KOPT-K1 (cell line): ENCODE results near the gene ASCC2.
"Not testable (repeated sequence)": the region's sequence is repeated elsewhere in the genome, so short reads cannot be mapped to it uniquely, and the experiment has no call there.

ENCODE experiments used
- H3K27ac ChIP-seq: fragments of 200-600 bp; sonication (generic); 2 replicates; pipeline ENCODE4 v1.5.1; 2016; ENCODE audit warnings: antibody characterized with exemption, mild to moderate bottlenecking, low read depth, low read length; ENCODE audit not compliant: poor library complexity, severe bottlenecking
- H3K36me3 ChIP-seq: fragments of 200-600 bp; sonication (generic); 2 replicates; pipeline ENCODE4 v1.5.1; 2017; ENCODE audit warnings: antibody characterized with exemption, mild to moderate bottlenecking, low read length, moderate library complexity; ENCODE audit not compliant: insufficient read depth
- H3K9me3 ChIP-seq: fragments of 200-600 bp; sonication (generic); 2 replicates; pipeline ENCODE4 v1.5.1; 2017; ENCODE audit warnings: antibody characterized with exemption, low read length, mild to moderate bottlenecking; ENCODE audit not compliant: insufficient read depth, poor library complexity, severe bottlenecking

Gene ASCC2

GRCh38 chr22:29836791-29837370 lies 1.2 kb downstream of the ASCC2 start:
- Histone ChIP-seq H3K36me3 (peaks cover 37% of the 10 kb centered on the region), H3K27ac (peak overlapping the region; percentile 62)
- H3K9me3 ChIP-seq: not testable (repeated sequence)

DNA sequence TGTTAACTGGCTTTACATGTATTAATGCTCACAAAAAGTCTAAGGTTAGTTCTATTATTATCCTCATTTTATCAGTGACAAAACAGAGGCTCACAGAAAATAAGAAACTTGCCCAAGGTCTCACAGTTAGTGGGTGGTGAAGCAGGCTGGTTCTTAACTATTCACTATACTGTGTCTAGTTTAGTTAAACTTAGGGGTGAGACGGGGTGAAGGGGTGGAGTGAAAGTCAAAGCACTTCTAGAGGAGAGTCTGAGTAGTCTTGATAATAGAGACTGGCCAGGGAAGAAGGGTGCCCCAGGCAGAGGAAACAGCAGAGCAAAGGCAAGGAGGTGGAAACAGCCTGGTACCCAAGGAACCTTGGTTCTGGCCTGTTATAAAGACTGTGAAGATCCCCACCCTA lies 4.0 kb downstream of the ASCC2 start:
- peaks cover 65% of the 10 kb centered on the region for H3K36me3 ChIP-seq
- no peaks in the 10 kb centered on the region for H3K9me3 ChIP-seq
- no peak overlapping the region for H3K27ac ChIP-seq

- Histone ChIP-seq H3K9me3 (no peaks in the 10 kb centered on the region), H3K27ac (no peak overlapping the region), H3K36me3 (peaks cover 71% of the 10 kb centered on the region)
Measured at GRCh38 chr22:29833392-29833965, 4.6 kb downstream of the ASCC2 start.

DNA sequence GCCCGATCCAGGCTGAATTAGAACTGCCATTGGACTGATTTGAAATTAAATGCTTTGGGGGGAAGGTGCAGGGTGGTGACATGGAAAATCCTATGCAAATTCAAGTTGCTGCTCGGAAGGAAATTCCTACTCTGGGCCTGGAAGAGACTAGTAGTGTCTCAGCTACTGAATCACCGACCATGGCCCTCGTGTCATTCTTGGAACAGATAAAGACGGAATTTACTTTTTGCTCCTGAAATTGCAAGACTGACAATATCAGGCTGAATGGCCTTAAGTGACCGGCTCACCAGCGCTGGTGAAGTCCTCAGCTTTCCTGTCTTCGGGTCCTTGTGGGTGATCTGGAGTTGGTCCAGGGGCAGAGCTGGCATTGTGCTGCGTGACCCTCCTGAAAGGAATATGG lies 6.1 kb downstream of the ASCC2 start:
- H3K27ac ChIP-seq: no peak overlapping the region
- H3K9me3 ChIP-seq: no peaks in the 10 kb centered on the region
- H3K36me3 ChIP-seq: peaks cover 86% of the 10 kb centered on the region

GRCh38 chr22:29831186-29831921 lies 6.7 kb downstream of the ASCC2 start:
- H3K9me3 ChIP-seq: no peaks in the 10 kb centered on the region
- H3K27ac ChIP-seq: no peak overlapping the region
- H3K36me3 ChIP-seq: peaks cover 87% of the 10 kb centered on the region

DNA sequence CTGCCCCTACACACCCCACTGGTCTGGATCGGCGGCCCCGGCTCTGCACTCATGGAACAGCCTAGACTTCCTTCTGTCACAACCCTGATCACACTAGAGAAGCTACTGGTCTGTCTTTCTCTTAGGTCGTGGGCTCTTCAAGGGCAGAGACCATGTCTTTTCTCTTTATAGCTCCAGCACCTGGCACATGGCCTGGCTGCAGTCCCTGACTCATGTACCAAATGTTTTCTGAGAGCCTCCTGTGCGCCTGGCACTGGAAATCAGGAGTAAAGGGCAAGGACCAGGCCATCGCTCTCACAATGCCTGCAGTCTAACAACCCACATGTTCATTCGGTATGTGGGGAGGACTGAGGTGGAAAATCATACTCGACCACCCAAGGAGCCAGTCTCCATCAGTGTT lies 7.5 kb downstream of the ASCC2 start:
- Histone ChIP-seq H3K27ac (no peak overlapping the region), H3K9me3 (no peaks in the 10 kb centered on the region), H3K36me3 (peaks cover 87% of the 10 kb centered on the region)

GRCh38 chr22:29827726-29828125 lies 10.3 kb downstream of the ASCC2 start:
- peaks cover 95% of the 10 kb centered on the region for H3K36me3 ChIP-seq
- H3K27ac ChIP-seq, H3K9me3 ChIP-seq: not testable (repeated sequence)

DNA sequence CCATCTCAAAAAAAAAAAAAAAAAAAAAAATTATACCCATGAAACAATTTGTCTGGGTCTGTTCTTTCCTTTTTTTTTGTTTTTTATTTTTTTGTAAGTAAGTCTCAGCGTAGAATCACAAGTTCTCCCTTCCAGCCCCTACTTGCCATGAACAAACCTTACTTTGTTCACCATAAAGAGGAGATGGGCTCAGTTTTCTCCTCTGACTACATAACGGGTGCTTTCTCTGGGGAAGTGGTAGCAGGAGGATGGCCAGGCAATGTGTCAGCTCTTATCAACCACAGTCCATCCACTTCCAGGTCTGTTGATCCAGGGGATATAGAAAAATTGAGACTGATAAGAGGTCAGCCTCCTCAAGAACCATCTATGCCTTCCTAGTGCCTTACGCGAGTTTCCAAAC lies 11.0 kb downstream of the ASCC2 start:
- Histone ChIP-seq H3K9me3 (no peaks in the 10 kb centered on the region), H3K36me3 (peaks cover 95% of the 10 kb centered on the region), H3K27ac (no peak overlapping the region)

DNA sequence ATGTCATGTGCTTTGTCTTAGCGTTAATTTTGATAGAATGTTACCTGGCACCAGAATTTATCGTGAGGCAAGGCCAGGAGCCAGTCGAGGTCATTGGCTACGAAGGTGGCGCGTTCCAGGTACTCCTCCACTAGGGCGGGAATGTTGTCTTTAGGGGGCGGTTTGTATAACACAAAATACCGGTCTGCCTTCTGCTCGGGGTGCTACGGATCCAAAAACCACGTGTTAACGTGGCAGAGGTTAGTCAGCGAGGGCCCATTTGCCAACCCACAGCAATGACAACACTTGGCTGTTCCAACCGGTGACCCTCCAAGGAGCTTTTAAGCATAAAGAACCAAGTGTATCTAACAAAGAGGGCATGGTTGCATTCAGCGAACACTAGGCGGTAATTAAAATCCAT lies 12.5 kb downstream of the ASCC2 start:
- Histone ChIP-seq H3K27ac (no peak overlapping the region), H3K9me3 (no peaks in the 10 kb centered on the region), H3K36me3 (peaks cover 95% of the 10 kb centered on the region)

DNA sequence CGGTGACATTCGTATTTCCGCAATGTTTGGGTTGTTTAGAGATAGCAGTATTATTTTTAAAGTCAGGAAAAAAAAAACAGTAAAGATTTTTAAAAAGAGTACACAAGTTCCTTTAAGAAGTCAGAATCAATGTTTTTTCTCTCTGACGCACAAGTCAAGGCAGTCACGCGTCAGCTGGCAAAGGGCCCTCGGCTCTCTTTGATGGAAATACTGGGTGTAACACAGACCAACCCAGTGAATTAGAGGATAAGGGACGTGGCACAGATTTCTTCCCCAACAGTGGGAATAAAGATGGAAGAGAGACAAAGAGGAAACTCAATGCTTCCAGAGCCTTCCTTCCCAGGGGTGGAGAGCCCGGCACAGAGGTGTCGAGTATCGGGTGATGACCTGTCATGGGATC lies 13.4 kb downstream of the ASCC2 start:
- H3K9me3 ChIP-seq: no peaks in the 10 kb centered on the region
- no peak overlapping the region for H3K27ac ChIP-seq
- peaks cover 94% of the 10 kb centered on the region for H3K36me3 ChIP-seq

DNA sequence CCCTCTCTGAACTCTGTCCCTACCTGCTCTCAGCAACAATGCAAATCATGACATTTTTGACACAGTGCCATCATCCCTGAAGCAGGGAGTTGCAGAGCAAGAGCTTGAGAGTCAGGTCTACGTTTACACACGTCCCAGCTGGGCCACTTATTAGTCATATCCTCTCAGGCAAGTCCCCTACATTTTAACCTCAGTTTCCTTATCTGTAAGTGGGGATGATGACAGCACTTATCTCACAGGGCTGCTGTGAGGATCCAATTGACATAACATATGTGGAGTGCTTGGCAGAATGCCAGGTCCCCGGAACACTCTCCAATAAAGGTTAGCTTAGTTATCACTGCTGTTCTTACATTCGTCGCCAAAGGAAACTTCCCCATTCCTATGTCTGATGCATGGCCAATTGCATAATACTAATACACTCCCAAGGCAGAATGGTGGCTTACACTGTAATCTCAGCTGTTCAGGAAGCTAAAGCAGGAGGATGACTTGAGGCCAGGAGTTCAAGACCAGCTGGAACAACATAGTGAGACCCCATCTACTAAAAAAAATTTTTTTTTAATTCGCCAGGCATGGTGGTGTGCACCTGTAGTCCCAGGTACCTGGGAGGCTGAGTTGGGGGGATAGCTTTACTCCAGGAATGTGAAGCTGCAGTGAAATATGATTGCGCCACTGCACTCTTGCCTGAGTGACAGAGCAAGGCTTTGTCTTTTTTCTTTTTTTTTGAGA lies 16.6 kb downstream of the ASCC2 start:
- H3K27ac ChIP-seq: no peak overlapping the region
- peaks cover 98% of the 10 kb centered on the region for H3K36me3 ChIP-seq
- no peaks in the 10 kb centered on the region for H3K9me3 ChIP-seq

- H3K27ac ChIP-seq: no peak overlapping the region
- peaks cover 99% of the 10 kb centered on the region for H3K36me3 ChIP-seq
Measured at GRCh38 chr22:29820961-29821290, 17.1 kb downstream of the ASCC2 start.

GRCh38 chr22:29819501-29819900 lies 18.6 kb downstream of the ASCC2 start:
- Histone ChIP-seq H3K9me3 (no peaks in the 10 kb centered on the region), H3K36me3 (peaks cover 99% of the 10 kb centered on the region), H3K27ac (no peak overlapping the region)

More at GRCh38 chr22:29820961-29821290, 17.1 kb downstream of the ASCC2 start:
- H3K9me3 ChIP-seq: no peaks in the 10 kb centered on the region

GRCh38 chr22:29817724-29818123 lies 20.4 kb downstream of the ASCC2 start:
- Histone ChIP-seq H3K27ac (no peak overlapping the region), H3K9me3 (no peaks in the 10 kb centered on the region), H3K36me3 (peaks cover 99% of the 10 kb centered on the region)

DNA sequence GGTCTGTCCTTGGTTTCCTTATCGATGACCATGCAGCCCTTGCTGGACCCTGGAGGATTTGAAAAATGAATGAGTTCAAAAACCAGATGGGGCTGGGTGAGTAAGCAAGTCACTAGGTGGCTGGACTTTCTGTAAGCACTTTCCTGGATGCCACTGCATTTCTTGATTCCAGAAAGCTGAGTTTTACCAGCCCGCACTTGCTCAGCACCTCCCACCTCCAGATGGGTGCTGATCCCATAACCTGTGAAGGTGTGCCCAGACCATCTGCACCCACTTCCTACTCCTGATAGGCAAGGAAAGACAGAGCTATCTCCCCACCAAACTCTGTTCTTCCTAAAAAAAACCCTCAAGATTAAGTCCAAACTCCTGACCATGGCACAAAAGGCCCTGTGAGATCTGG lies 21.1 kb downstream of the ASCC2 start:
- Histone ChIP-seq H3K27ac (no peak overlapping the region), H3K9me3 (no peaks in the 10 kb centered on the region), H3K36me3 (peaks cover 99% of the 10 kb centered on the region)
